GM12801 (cell line): ENCODE data around the gene MLC1.

Experiments used
- CTCF ChIP-seq: IDR thresholded peaks from one replicate; pipeline ENCODE4 v1.5.1; 2011; ENCODE audit warnings: control low read depth; ENCODE audit not compliant: insufficient read length; ENCODE audit errors: extremely low read depth

Gene MLC1

GRCh38 chr22:50085211-50085972 lies at the start of gene MLC1:
TSS of gene MLC1 (minus strand) at chr22:50085426. CDS start at chr22:50084902, 524 bp downstream.
- no peak for TF ChIP-seq CTCF

- no peak for TF ChIP-seq CTCF
Measured at GRCh38 chr22:50134481-50134880, 49.3 kb upstream of the MLC1 start.

GRCh38 chr22:50131894-50132293 lies 46.7 kb upstream of the MLC1 start:
- no peak for TF ChIP-seq CTCF

- TF ChIP-seq CTCF: no peak
Measured at GRCh38 chr22:50129121-50129736, 44.0 kb upstream of the MLC1 start.

GRCh38 chr22:50125029-50125428 lies 39.8 kb upstream of the MLC1 start:
- no peak for TF ChIP-seq CTCF

- no peak for TF ChIP-seq CTCF
Measured at GRCh38 chr22:50123119-50123518, 37.9 kb upstream of the MLC1 start.

GRCh38 chr22:50121202-50121740 lies 36.0 kb upstream of the MLC1 start:
- TF ChIP-seq CTCF: no peak
